Smooth muscle cell of the brain vasculature (primary cell): ENCODE data around the gene C16orf78.

Source experiments
- DNase-seq: peaks from one replicate; pipeline ENCODE4 v3.0.0-alpha.2; 2012; ENCODE audit warnings: low read depth, low spot score

C16orf78 gene

GRCh38 chr16:49373504-49373903 lies at the start of gene C16orf78:
C16orf78 (plus strand) TSS chr16:49373804; CDS start chr16:49373940, 136 bp downstream.
- DNase-seq, result no peak

- no peak for DNase-seq
Measured at GRCh38 chr16:49324703-49325102, 48.9 kb upstream of the C16orf78 start.

- DNase-seq, result no peak
Measured at GRCh38 chr16:49327466-49327865, 46.1 kb upstream of the C16orf78 start.

GRCh38 chr16:49328325-49328724 lies 45.3 kb upstream of the C16orf78 start:
- no peak for DNase-seq

- DNase-seq, result no peak
Measured at GRCh38 chr16:49330562-49331201, 42.9 kb upstream of the C16orf78 start.

GRCh38 chr16:49332589-49333258 lies 40.9 kb upstream of the C16orf78 start:
- no peak for DNase-seq

GRCh38 chr16:49333259-49333597 lies 40.4 kb upstream of the C16orf78 start:
- DNase-seq, result no peak

GRCh38 chr16:49335828-49336227 lies 37.8 kb upstream of the C16orf78 start:
- DNase-seq, result no peak

GRCh38 chr16:49336581-49336980 lies 37.0 kb upstream of the C16orf78 start:
- no peak for DNase-seq

GRCh38 chr16:49337814-49338350 lies 35.7 kb upstream of the C16orf78 start:
- DNase-seq, result no peak

- DNase-seq, result no peak
Measured at GRCh38 chr16:49338611-49339265, 34.9 kb upstream of the C16orf78 start.

GRCh38 chr16:49340466-49340865 lies 33.1 kb upstream of the C16orf78 start:
- DNase-seq, result no peak

GRCh38 chr16:49341706-49342105 lies 31.9 kb upstream of the C16orf78 start:
- no peak for DNase-seq

GRCh38 chr16:49342336-49343265 lies 31.0 kb upstream of the C16orf78 start:
- DNase-seq, result no peak

GRCh38 chr16:49343291-49343690 lies 30.3 kb upstream of the C16orf78 start:
- no peak for DNase-seq

- DNase-seq, result no peak
Measured at GRCh38 chr16:49344401-49344800, 29.2 kb upstream of the C16orf78 start.

GRCh38 chr16:49345829-49346228 lies 27.8 kb upstream of the C16orf78 start:
- no peak for DNase-seq

- DNase-seq, result no peak
Measured at GRCh38 chr16:49346459-49346858, 27.1 kb upstream of the C16orf78 start.

GRCh38 chr16:49347476-49347875 lies 26.1 kb upstream of the C16orf78 start:
- DNase-seq, result no peak

GRCh38 chr16:49348408-49349176 lies 25.0 kb upstream of the C16orf78 start:
- no peak for DNase-seq
